Immature natural killer cell (primary cell): ENCODE data around the gene POMT1. TPM values are rescaled to one million over a fixed set of nuclear protein-coding genes. Genes with fewer than 3 reads are reported as not detected.
"Not testable (repeated sequence)": the region's sequence is repeated elsewhere in the genome, so short reads cannot be mapped to it uniquely, and the experiment has no call there.

Source experiments
- DNase-seq, 3 donors: peaks; one replicate each; pipeline ENCODE4 v3.0.0; 2022; ENCODE audit warnings: mixed read lengths in 1 of 3
- H3K27ac Mint-ChIP-seq, 6 donors: one replicate each; pipeline ENCODE4 v1.8.0; 2020; ENCODE audit warnings: mixed read lengths in 6 of 6, mild to moderate bottlenecking in 5 of 6, inconsistent platforms in 4 of 6, moderate library complexity in 3 of 6
- H3K27me3 Mint-ChIP-seq, 3 donors: one replicate each; pipeline ENCODE4 v1.8.0; 2020 to 2021; ENCODE audit warnings: low read depth in 3 of 3, mild to moderate bottlenecking in 3 of 3, mixed read lengths in 3 of 3, moderate library complexity in 3 of 3, inconsistent platforms in 1 of 3
- H3K36me3 Mint-ChIP-seq, 3 donors: one replicate each; pipeline ENCODE4 v1.8.0; 2020; ENCODE audit warnings: mixed read lengths in 3 of 3, inconsistent platforms in 2 of 3, mild to moderate bottlenecking in 2 of 3
- H3K4me1 Mint-ChIP-seq, 2 donors: one replicate each; pipeline ENCODE4 v1.8.0; 2020; ENCODE audit warnings: inconsistent platforms in 2 of 2, mild to moderate bottlenecking in 2 of 2, mixed read lengths in 2 of 2, moderate library complexity in 1 of 2
- H3K4me3 Mint-ChIP-seq, 5 donors: one replicate each; pipeline ENCODE4 v1.8.0; 2020; ENCODE audit warnings: mild to moderate bottlenecking in 5 of 5, mixed read lengths in 5 of 5, inconsistent platforms in 3 of 5, moderate library complexity in 3 of 5
- H3K9me3 Mint-ChIP-seq, 6 donors: one replicate each; pipeline ENCODE4 v1.8.0; 2020; ENCODE audit warnings: mild to moderate bottlenecking in 6 of 6, mixed read lengths in 6 of 6, inconsistent platforms in 4 of 6, moderate library complexity in 3 of 6
- polyA plus RNA-seq, 3 donors: library from polyadenylated mRNA; unstranded; fragments of 300-500 nt; fragmentation: Illumina TruSeq; gene quantifications; one replicate each; pipeline ENCODE4 v1.2.3, GENCODE V29; 2021

POMT1 gene
- polyA plus RNA-seq, 3 donors from 2014 or later = 4.8 to 10.4 (median 8.0) TPM

DNA sequence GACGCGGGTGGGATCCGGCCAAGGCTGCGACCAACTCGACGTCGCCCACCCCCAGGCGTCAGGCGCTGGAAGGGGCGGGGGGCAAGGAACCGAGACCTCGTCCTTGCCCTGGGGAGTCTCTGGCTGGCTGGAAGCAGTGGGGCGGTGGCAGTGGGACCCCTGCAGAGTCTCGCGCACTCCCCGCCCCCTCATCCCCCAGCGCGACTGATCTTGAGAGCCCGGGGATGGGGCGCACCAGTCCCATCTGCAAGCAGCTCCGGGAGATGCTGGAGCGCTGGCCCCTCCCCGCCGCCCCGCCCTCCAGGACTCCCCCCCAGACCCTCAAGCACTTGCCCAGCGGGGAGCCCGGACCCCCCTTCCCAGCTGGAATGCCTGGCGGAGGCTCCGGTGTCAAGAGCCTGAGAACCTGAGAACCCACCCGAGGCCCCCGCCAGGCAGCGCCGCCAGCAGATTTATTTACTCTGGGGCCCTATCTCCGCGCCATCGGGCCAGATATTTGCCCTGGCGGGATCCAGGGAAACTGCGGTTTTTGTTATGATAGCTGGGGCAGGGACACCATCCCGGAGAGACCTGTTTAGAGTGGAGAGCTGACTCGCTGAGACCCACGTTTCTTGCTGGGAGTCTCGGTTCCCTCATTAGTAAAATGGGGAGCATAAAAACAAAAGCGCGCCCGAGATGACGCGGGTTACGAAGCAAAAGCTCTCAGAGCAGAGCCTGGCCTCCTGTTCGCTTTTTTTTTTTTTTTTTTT, 43.8 kb downstream of the POMT1 start:
- Mint-ChIP-seq H3K27ac (no peak overlapping the region), H3K27me3 (peaks cover 19 to 41% (median 39%) of the 10 kb centered on the region in 3 donors), H3K4me1 (peaks cover 0 to 12% of the 10 kb centered on the region in 2 donors), H3K4me3 (peak overlapping the region; percentile 55 to 68 (median 57)), H3K36me3 (peaks cover 5 to 8% (median 8%) of the 10 kb centered on the region in 3 donors), H3K9me3 (peaks cover 5 to 23% (median 16%) of the 10 kb centered on the region in 6 donors)
- no peak for DNase-seq

DNA sequence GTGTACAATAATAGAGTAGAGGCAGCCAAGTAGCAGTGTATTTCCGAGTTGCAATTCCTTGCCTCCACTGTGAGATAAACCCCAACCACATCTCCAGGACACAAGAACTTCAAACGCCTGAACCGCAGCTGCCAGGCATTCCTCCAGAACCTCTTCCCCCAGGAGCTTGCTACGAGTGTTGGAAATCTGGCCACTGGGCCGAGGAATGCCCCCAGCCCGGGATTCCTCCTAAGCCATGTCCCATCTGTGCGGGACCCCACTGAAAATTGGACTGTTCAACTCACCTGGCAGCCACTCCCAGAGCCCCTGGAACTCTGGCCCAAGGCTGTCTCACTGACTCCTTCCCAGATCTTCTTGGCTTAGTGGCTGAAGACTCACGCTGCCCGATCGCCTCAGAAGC, 46.5 kb downstream of the POMT1 start:
- not testable (repeated sequence) for H3K27ac Mint-ChIP-seq, H3K36me3 Mint-ChIP-seq, DNase-seq, H3K9me3 Mint-ChIP-seq
- Mint-ChIP-seq H3K27me3 (peaks cover 22 to 49% (median 42%) of the 10 kb centered on the region in 3 donors), H3K4me1 (peaks cover 0 to 12% of the 10 kb centered on the region in 2 donors), H3K4me3 (peak overlapping the region in 1 of 5 donors; percentile 25)

DNA sequence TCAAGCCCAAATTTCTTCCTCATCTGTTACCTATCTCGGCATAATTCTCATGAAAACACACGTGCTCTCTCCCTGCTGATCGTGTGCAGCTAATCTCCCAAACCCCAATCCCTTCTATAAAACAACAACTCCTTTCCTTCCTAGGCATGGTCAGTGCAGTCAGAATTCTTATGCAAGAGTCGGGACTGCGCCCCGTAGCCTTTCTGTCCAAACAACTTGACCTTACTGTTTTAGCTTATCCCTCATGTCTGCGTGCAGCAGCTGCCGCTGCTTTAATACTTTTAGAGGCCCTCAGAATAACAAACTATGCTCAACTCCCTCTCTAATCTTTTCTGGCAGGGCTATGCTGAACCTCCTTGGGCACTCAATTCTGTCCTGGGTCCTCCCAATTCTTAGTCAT, 47.7 kb downstream of the POMT1 start:
- peaks cover 22 to 51% (median 43%) of the 10 kb centered on the region in 3 donors for H3K27me3 Mint-ChIP-seq
- H3K27ac Mint-ChIP-seq, DNase-seq: not testable (repeated sequence)

DNA sequence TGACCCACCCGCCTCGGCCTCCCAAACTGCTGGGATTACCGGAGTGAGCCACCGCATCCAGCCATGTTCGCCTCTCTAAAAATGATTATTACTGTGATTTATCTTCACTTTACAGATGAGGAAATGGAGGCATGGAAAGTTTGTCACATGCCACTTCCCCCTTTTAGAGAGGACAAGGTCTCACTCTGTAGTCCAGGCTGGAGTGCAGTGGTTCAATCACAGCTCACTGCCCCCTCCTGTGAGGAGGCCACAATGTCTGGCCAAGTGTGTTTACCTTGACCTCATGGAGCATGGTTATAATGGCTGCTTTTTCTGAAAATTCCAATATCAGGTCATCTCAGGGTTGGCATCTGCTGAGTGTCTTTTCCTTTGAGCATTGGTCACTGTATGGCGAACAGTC, 49.3 kb downstream of the POMT1 start:
- Mint-ChIP-seq H3K27me3 (peaks cover 24 to 56% (median 48%) of the 10 kb centered on the region in 3 donors), H3K4me1 (peaks cover 0 to 11% of the 10 kb centered on the region in 2 donors), H3K9me3 (peaks cover 0 to 2% (median 0%) of the 10 kb centered on the region in 6 donors), H3K4me3 (no peak overlapping the region), H3K36me3 (peaks cover 0 to 13% (median 0%) of the 10 kb centered on the region in 3 donors), H3K27ac (no peak overlapping the region)
- no peak for DNase-seq

More for the DNA sequence above, 47.7 kb downstream of the POMT1 start:
- H3K4me1 Mint-ChIP-seq = peaks cover 0 to 14% of the 10 kb centered on the region in 2 donors
- not testable (repeated sequence) for H3K9me3 Mint-ChIP-seq, H3K4me3 Mint-ChIP-seq, H3K36me3 Mint-ChIP-seq

DNA sequence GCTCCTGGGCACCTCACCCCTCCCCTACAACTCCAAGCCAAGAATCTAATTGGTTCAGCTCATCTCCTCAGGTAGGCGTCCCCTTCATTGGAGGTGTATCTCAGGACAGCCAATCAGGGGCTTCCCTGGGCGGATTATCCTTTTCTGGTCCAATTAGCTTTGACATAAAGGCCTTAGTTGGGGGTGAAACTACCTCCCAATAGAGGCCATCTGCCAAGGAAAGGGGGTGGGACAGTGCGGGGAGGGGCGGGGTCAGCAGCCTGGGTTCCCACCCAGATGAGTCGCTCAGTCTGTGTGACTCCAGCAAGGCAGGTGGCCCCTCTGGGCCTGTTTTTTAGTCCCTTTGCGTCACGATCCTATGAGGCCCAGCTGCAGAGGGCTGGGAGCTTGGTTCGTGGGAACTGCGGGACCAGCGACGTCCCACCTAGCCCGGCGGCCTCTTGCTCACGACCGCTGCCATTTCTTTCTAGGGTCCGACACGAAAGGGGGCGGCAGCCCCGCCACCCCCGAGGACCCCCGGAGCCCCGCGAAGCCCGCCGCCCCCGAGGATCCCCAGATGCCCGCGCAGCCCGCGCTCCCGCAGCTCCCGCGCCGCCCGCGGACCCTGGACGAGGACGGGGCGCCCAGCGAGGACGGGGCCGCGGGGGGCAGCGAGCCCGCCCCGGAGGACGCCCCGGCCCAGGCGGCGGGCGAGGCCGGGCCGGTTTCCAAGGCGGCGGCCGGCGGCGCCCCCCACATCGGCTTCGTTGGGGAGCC, 51.5 kb downstream of the POMT1 start:
- Mint-ChIP-seq H3K9me3 (no peaks in the 10 kb centered on the region), H3K36me3 (peaks cover 0 to 8% (median 0%) of the 10 kb centered on the region in 3 donors), H3K27ac (no peak overlapping the region), H3K4me1 (peaks cover 0 to 3% of the 10 kb centered on the region in 2 donors), H3K27me3 (peaks cover 13 to 35% (median 32%) of the 10 kb centered on the region in 3 donors), H3K4me3 (no peak overlapping the region)
- DNase-seq = no peak

DNA sequence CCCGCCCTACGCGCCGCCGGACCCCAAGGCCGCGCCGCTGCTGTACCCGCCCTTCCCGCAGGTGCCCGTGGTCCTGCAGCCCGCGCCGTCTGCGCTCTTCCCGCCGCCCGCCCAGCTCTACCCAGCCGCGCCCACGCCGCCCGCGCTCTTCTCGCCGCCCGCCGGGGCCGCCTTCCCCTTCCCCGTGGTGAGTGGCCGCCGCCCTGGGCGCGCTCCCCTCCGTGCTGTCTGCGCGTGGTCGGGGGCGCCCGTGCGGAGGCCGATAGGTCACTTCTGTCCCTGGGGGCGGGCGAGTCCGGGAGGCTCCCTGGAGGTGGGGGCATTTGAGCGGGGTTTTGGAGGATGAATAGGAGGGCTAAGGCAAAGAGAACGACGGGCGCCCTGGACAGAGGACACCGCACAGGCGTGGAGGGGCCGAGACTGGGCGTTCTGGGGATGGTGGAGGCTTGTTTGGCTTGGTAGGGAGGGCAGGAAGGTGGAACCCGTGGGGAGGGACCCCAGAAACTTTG, 52.2 kb downstream of the POMT1 start:
- Mint-ChIP-seq H3K27ac (no peak overlapping the region), H3K9me3 (no peaks in the 10 kb centered on the region), H3K4me3 (peak overlapping the region in 1 of 5 donors; percentile 18), H3K27me3 (peaks cover 11 to 34% (median 29%) of the 10 kb centered on the region in 3 donors), H3K36me3 (peaks cover 0 to 8% (median 0%) of the 10 kb centered on the region in 3 donors), H3K4me1 (peaks cover 0 to 3% of the 10 kb centered on the region in 2 donors)
- DNase-seq = no peak

DNA sequence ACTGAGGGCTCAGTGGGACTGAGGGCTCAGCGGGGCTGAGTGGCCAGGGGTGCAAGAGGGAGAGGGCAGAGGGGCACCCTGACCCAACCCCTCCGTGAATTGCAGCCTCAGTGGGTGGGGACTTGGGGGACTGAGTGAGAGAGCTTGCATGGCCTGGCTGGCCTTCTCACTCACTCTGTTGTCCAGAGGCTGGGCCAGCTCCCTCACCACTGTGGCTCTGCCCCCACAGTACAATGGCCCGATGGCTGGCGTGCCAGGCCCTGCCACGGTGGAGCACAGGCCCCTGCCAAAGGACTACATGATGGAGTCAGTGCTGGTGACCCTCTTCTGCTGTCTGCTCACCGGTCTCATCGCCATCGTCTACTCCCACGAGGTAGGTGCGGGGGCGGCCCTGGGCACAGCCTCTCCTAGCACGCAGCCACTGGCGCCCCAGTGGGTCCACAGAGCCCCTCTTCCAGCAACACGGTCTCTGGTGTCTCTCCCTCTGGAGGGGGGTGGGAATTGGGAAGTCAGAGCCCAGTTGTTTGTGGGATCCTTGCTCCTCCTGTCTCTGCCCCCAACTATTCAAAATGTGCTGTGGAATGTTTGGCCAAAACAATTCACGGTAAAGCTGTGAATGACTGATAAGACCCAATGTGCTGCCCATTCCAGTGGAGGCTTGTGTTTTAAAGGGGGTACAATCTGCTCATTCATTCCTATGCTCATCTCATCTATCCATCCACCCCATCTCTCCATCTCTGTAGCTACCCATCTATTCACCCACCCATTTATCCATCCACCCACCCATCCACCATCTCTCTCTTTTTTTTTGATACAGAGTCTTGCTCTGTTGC, 53.3 kb downstream of the POMT1 start:
- Mint-ChIP-seq H3K4me3 (no peak overlapping the region), H3K27me3 (peaks cover 11 to 27% (median 27%) of the 10 kb centered on the region in 3 donors), H3K27ac (peak overlapping the region in 2 of 6 donors; percentile 31 to 51), H3K36me3 (peaks cover 0 to 7% (median 0%) of the 10 kb centered on the region in 3 donors), H3K4me1 (peaks cover 0 to 3% of the 10 kb centered on the region in 2 donors), H3K9me3 (no peaks in the 10 kb centered on the region)
- no peak for DNase-seq

DNA sequence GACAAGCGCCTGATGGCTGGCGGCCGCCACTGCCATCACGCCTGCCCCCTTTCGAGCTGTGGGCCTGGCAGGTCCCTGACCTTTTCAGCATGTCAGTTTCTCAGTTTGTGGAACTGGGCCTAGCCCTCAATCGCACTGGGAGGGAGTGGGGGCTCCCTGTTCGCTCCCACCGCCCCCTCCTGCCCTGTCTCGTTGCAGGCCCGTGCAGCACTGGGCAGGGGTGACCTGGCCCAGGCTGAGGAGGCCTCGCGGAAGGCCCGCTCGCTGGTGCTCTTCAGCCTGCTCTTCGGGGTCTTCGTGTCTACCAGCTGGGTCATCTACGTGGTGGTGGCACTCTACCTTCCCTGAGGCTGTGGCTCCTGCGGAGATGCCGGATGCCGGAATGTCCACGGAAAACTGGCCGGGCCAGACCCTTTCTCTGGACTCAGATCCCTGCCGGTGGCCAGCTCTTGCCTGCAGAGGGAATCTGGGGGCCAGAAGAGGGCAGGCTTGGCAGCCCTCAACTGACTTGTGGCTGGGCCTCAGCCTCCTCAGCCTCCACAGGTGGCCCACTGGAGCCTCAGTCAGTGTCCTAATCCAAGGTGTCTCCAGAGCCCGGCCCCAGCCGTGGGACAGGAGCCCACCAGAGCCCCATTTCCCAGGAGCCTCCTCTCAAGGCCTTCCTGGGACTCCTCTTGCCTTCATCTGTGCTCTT, 55.3 kb downstream of the POMT1 start:
- H3K36me3 Mint-ChIP-seq = peaks cover 0 to 4% (median 0%) of the 10 kb centered on the region in 3 donors

DNA sequence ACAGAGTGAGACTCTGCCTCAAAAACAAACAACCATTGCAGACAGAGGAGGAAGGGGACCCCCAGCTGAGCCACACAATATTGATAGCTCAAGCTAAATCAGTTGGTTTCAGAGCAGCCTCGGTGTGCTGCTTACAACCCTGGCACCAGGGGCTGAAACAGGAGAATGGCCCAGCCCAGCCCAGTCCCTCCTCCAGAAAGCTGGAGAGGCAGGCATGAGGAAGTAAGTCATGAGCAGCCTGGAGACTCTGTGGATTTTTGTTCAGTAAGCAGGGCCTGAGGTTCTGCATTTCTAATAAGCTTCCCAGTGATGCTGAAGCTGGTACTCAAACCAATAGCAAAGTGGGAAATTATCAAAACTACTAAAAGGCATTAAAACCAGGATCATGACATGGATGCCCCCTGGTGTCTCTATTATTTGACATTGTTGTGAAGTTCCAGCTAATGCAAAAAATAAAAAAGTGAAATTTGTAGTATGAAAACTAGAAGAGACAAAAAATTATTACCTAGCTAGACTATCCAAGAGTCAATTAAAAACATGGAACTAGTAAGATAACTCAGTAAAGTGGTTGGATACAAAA, 56.8 kb downstream of the POMT1 start:
- peaks cover 0 to 3% of the 10 kb centered on the region in 2 donors for H3K4me1 Mint-ChIP-seq
- H3K9me3 Mint-ChIP-seq = peaks cover 0 to 5% (median 0%) of the 10 kb centered on the region in 6 donors
- peaks cover 0 to 4% (median 0%) of the 10 kb centered on the region in 3 donors for H3K36me3 Mint-ChIP-seq
- no peak overlapping the region for H3K27ac Mint-ChIP-seq
- H3K4me3 Mint-ChIP-seq = no peak overlapping the region
- no peak for DNase-seq
- H3K27me3 Mint-ChIP-seq = peaks cover 8 to 21% (median 14%) of the 10 kb centered on the region in 3 donors

More for the DNA sequence above, 55.3 kb downstream of the POMT1 start:
- Mint-ChIP-seq H3K4me1 (peaks cover 0 to 3% of the 10 kb centered on the region in 2 donors), H3K4me3 (no peak overlapping the region), H3K9me3 (peaks cover 0 to 5% (median 0%) of the 10 kb centered on the region in 6 donors), H3K27me3 (peaks cover 8 to 21% (median 19%) of the 10 kb centered on the region in 3 donors), H3K27ac (no peak overlapping the region)
- DNase-seq = no peak

DNA sequence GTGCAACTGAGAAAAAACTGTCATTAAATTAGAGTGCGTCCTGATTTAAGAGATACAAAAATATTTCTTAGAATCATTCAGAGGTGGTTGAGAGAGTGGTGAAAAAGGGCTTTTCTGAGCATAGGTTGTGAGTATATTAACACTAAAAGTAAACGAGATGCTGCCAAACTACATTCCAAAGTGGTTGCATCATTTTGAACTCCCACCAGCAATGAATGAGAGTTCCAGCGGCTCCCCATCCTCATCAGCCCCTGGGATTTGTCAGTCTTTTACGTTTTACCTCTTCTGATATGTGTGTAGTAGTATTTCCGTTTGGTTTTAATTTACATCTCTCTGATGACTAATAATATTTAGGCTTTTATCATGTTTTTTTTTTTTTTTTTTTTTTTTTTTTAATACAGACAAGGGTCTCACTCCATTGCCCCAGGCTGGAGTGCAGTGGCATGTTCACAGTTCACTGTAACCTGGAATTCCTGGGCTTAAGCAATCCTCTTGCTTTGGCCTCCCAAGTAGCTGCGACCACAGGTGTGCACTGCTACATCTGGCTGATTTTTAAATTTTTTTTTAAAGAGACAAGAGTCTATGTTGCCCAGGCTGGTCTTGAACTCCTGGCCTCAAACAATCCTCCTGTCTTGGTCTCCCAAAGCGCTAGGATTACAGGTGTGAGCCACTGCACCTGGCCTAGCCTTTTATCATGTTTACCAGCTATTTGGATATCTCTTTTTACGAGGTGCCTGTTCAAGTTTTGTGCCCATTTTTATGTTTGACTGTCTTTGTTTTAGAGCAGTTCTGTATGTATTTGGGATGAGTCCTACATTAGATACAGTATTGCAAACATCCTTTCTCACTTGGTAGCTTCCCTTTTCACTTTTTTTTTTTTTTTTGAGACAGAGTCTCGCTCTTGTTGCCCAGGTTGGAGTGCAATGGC, 59.6 kb downstream of the POMT1 start:
- no peak for DNase-seq
- Mint-ChIP-seq H3K9me3 (peaks cover 0 to 5% (median 0%) of the 10 kb centered on the region in 6 donors), H3K36me3 (no peaks in the 10 kb centered on the region), H3K4me3 (no peak overlapping the region), H3K27me3 (peaks cover 1 to 9% (median 8%) of the 10 kb centered on the region in 3 donors), H3K27ac (no peak overlapping the region), H3K4me1 (no peaks in the 10 kb centered on the region)

DNA sequence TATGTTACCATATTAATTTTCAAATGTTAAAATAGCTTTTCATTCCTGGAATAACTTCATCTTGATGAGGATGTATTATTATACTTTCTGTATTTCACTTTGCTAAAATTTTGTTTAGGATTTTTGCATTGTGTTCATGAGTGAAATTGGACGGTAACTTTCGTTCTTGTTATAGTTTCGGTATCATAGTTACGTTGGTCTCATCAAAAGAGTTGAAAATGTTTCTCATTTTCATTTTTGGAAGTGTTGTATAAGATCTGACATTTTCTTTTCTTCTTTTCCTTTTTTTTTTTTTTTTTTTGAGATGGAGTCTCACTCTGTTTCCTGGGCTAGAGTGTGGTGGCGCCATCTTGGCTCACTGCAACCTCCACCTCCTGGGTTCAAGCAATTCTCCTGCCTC, 62.7 kb downstream of the POMT1 start:
- no peak for DNase-seq
- Mint-ChIP-seq H3K36me3 (peaks cover 3 to 5% (median 4%) of the 10 kb centered on the region in 3 donors), H3K4me1 (no peaks in the 10 kb centered on the region), H3K27ac (no peak overlapping the region), H3K4me3 (no peak overlapping the region), H3K9me3 (peaks cover 0 to 5% (median 0%) of the 10 kb centered on the region in 6 donors), H3K27me3 (peaks cover 3 to 11% (median 8%) of the 10 kb centered on the region in 3 donors)
